ENCODE data around the gene TANGO2.

GRCh38 chr22:20009582-20010306, 11.2 kb upstream of the TANGO2 start:
- TF ChIP-seq E2F6 (IDR thresholded peaks at IDR 0.05): no peak
- TF ChIP-seq GABPA (IDR thresholded peaks at IDR 0.05; ENCODE audit: borderline replicate concordance, insufficient read depth, low read length): no peak
- TF ChIP-seq CTCF (IDR thresholded peaks at IDR 0.05; ENCODE audit: control extremely low read depth in 1 of 3, insufficient read depth in 1 of 3, low read depth in 1 of 3, low read length in 3 of 3): no peak
- no peak for TF ChIP-seq SIN3A (conservative IDR thresholded peaks at IDR 0.05 in 1 of 2, IDR thresholded peaks at IDR 0.05 in 1 of 2; ENCODE audit: low read depth in 1 of 2, low read length in 2 of 2)
- no peak for TF ChIP-seq POLR2A (IDR thresholded peaks at IDR 0.05; ENCODE audit: control extremely low read depth in 1 of 2, low read depth in 2 of 2, low read length in 2 of 2)

All from H1 (cell line).